GM18507 (cell line): ENCODE results near the gene RGS12.
"Not testable (repeated sequence)": the region's sequence is repeated elsewhere in the genome, so short reads cannot be mapped to it uniquely, and the experiment has no call there.

Experiments
- DNase-seq: peaks from one replicate; pipeline ENCODE4 v3.0.0; 2011; ENCODE audit warnings: low read depth; ENCODE audit not compliant: insufficient read length; ENCODE audit errors: extremely low spot score
- FAIRE-seq: peaks from 2 replicates; lab custom pipeline; 2011; peaks lifted over from hg19 to GRCh38; lab: Jason Lieb, UNC

RGS12 gene

DNA sequence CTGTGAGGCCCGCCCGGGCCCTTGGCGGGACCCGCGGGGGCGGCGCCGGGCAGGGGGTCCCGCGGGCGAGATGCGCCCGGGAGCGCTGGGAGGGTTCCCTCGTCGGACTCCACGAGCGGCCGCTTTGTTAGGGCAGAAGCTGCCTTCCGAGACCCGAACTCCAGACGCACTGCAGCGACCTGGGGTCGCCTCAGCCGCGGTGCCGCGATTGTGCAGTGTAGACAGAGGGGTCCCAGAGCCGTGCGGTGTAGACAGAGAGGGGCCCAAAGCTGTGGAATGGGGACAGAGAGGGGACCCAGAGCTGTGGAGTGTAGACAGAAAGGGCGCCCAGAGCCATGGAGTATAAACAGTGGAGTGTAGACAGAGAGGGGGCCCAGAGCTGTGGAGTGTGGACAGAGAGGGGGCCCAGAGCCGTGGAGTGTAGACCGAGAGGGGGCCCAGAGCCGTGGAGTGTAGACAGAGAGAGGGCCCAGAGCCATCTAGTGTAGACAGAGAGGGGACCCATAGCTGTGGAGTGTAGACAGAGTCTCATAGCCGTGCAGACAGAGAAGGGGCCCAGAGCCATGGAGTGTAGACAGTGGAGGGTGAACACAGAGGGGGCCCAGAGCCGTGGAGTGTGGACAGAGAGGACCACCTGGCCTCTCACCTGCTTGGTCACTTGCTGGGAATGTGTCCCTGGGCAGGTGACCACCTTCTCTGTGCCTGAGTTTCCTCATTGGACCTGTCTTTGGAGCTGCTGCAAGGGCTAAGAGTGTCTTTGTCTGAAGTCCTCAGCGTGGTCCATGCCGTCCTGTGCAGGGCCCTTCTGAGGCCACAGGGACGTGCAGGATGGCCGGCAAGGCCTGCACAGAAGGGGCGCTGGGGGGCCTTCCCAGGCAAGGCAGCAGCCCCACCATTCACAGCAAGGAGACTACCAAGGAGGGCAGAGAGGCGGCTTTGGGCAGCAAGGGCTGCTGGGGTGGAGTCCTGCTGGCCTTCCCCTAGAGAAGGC is 875 bp downstream of the RGS12 start:
- DNase-seq (no peak), FAIRE-seq (no peak)

DNA sequence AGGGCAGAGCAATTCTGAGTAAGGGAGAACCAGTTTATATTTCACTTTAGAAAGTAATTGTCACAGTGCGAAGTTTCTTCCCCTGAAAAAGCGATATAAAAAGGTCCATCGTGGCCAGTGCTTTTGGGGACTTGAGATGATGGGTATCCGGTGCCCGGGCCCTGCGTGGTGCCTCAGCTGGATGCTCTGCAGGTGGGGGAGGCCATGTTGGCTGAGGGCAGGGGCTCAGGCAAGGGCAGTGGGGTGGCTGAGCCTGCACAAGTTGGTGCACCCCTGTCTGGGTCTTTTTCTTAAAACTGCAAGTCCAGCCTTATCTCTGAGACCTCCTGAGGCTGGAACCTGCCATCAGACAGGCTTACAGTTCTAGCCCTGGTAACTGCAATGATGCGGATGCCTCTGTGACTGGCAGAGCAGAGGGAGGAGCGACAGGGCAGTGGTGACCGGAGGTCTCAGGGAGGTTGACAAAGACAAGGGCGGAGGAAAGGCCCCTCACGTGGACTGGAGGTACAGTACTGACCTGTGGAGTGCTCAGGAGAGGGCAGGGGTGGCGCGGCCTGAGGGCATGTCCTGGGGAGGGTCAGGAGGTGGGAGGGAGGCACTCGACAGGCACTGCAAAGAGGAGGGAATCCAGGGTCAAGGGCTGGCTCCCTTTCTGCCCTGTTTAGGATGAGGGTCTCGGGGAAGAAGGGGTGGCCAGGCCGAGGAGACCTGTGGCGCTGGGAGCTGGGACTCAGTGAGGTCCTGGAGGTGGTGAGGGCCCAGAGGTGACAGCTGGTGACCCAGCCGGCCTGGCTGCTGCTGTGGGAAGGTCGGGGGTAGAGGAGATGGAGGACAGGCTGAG is 1.8 kb downstream of the RGS12 start:
- FAIRE-seq, result no peak

DNA sequence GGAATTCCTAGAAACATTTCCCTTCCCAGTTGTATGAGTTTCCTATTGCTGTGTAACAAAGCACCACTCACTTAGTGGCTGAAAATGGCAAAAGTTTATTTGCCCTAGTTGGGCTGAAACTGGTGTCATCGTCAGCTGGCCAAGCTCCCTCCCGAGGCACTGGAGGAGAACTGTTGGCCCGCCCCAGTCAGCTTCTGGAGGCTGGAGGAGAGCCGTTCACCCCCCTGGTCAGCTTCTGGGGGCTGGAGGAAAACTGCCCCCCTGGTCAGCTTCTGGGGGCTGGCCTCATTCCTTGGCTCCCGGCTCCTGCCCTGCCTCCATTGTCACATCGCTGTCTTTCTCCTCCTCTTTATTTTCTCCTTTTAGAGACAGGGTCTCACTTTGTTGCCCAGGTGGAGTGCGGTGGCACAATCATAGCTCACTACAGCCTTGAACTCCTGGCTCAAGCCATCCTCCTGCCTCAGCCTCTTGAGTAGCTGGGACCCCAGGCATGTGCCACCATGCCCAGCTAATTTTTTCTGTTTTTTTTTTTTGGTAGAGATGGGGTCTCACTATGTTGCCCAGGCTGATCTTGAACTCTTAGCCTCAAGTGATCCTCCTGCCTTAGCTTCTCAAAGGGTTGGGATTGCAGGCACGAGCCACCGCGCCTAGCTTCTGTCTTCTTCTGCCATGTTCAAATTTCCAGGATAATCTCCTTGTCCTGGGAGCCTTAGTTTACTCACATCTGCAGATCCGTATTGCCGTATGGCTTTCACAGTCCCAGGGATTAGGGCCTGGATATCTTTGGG is 3.2 kb downstream of the RGS12 start:
- DNase-seq (no peak), FAIRE-seq (no peak)

More for the DNA sequence above, 1.8 kb downstream of the RGS12 start:
- no peak for DNase-seq

DNA sequence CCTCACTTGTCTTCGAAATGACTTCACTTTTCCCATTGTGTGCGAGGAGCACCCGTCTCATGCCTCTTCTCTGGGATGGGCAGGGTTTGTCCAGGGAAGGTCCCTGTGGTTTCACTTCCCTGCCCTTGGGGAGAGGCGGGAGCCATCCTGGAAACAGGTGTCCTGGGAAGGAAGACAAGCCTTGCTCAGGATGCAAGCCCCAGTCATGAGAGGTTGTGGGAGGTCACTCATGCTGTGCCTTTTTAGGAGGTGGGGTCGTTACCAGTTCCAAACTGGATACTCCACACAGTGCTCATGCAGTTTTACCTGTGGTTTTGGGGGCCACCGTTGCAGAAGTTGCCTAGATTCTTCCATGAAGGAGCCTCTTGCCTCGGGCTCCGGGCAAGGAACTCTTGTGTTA is 3.8 kb downstream of the RGS12 start:
- FAIRE-seq (no peak), DNase-seq (no peak)

GRCh38 chr4:3297066-3297859 is 4.4 kb downstream of the RGS12 start:
- DNase-seq, result no peak
- FAIRE-seq, result no peak

- no peak for DNase-seq
- no peak for FAIRE-seq
Observed at GRCh38 chr4:3299122-3299975, 6.5 kb downstream of the RGS12 start.

GRCh38 chr4:3299976-3300671 is 7.3 kb downstream of the RGS12 start:
- DNase-seq (no peak), FAIRE-seq (no peak)

- DNase-seq, FAIRE-seq: not testable (repeated sequence)
Observed at GRCh38 chr4:3300882-3301281, 8.1 kb downstream of the RGS12 start.

GRCh38 chr4:3301450-3302172 is 8.8 kb downstream of the RGS12 start:
- FAIRE-seq, result no peak
- DNase-seq, result no peak

DNA sequence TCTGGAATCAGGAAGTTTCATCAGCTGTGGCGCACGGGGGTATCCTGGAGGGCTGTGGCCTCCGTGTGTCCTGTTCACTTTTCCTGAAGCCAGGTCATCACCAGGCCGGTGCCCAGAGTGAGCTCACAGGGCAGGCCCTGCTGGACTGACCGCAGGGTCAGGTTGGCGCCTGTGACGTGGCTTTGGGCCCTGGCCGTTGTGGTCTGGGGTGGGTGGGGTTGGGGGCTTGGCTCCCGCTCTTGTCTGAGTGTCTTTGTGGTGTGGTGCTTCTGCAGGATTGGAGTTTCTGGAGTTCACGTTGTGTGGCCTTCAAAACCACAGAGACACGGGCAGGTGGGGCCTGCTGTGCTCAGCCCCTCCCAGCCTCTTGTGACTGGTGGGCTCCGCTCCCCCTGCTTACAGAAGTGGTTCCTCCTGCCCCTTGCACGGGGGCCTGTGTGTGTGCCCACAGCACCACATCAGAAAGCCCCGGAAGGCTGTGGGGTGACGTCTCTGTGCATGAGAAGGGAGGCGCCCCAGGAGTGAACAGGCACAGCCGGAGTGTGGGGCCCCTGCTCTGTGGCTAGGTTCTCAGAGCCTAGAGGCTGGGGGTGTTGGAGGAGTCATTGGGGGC is 9.5 kb downstream of the RGS12 start:
- DNase-seq (no peak), FAIRE-seq (no peak)

DNA sequence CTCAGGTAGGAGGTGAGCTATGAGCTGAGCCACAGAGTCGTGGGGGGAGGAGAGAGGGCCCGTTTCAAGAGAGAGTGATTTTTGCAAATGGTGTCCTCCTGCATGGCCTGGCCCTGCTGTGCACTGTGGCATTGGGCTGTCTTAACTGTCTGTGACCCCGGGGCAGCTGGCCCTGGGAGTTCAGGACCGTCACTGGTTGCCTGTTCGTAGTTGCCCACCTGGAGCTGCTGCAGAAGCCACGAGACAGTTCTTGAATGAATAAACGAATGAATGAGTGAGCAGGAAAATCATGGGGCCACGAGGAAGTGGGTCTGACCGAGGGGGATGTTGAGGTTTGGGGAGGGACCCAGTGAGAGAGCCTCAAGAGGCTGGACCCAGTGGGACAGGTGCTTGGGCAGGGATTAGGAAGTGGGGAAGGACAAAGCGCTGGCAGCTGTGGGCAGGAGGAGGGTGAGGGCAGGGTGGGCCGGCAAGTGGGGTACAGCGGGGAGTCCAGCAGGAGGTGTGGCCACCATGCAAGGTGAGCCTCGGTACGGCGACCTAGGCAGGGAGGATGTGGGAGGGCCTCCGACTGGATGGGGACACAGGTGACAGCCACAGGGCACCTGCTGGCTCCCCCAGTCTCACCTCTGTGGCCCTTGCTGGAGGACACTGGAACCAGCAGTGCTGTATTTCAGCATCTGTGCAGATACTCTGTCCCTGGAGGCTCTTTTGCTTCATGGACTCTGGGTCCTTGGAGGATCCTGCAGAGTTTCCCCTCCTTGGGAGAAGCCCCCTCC is 10.2 kb downstream of the RGS12 start:
- DNase-seq (no peak), FAIRE-seq (no peak)

DNA sequence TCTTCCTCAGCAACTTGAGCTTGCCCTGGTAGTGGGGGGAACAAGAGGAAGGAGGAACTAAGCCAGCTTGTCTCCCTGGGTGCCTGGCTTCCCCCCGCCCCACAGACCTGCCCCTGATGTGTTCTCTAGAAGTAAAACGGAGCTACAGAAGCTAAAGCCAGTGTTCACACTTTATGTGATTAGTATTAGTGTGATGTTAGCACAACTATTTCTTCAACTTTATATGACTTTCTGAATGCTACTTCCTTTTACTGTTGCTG is 10.7 kb downstream of the RGS12 start:
- FAIRE-seq, result no peak
- DNase-seq, result no peak

- DNase-seq (no peak), FAIRE-seq (no peak)
Observed at GRCh38 chr4:3303923-3304710, 11.3 kb downstream of the RGS12 start.

- DNase-seq (no peak), FAIRE-seq (no peak)
Observed at GRCh38 chr4:3304831-3305609, 12.2 kb downstream of the RGS12 start.
